PC-3 (cell line): ENCODE results near the gene GFRA3. TPM values are rescaled to one million over a fixed set of nuclear protein-coding genes. Genes with fewer than 3 reads are reported as not detected.

ENCODE experiments used
- ATAC-seq: fragments of 200-7000 bp; cut with Tn5 transposase; 2 replicates; pipeline ENCODE4 v1.9.1; 2020; ENCODE audit warnings: mild to moderate bottlenecking, moderate library complexity
- BruUV-seq: library from RNA; stranded (reverse); fragments of 400-500 nt; replicated peaks from 2 replicates; lab custom pipeline; 2021; lab: Mats Ljungman, UMichigan
- CTCF ChIA-PET: fragments of 300-600 bp; sonication (Branson Sonifier 250); formaldehyde crosslinking; loops from one replicate; lab custom pipeline; 2022; ENCODE audit warnings: antibody characterized with exemption; lab: Charles Lee
- POLR2A ChIA-PET: fragments of 300-600 bp; sonication (Branson Sonifier 250); formaldehyde crosslinking; loops from one replicate; lab custom pipeline; 2022; ENCODE audit warnings: antibody characterized with exemption; ENCODE audit not compliant: unreplicated experiment; lab: Charles Lee
- DNase-seq: peaks from one replicate; pipeline ENCODE4 v3.0.0-alpha.2; 2015
- H2AFZ ChIP-seq: fragments of 300-600 bp; sonication (generic); 2 replicates; pipeline ENCODE4 v1.6.0; 2016; ENCODE audit warnings: antibody characterized with exemption, low read length
- H3F3A ChIP-seq: fragments of 300-600 bp; sonication (generic); one replicate; pipeline ENCODE4 v1.6.0; 2017; ENCODE audit warnings: antibody characterized with exemption, low read length, control low read depth, mild to moderate bottlenecking; ENCODE audit not compliant: unreplicated experiment
- H3K27ac ChIP-seq: fragments of 300-600 bp; sonication (generic); 2 replicates; pipeline ENCODE4 v1.5.1; 2016; ENCODE audit warnings: mild to moderate bottlenecking, low read length
- H3K27me3 ChIP-seq: fragments of 300-600 bp; sonication (generic); 2 replicates; pipeline ENCODE4 v1.6.1; 2016; ENCODE audit warnings: low read length, mixed read lengths
- H3K36me3 ChIP-seq: fragments of 300-600 bp; sonication (generic); 2 replicates; pipeline ENCODE4 v1.6.1; 2016; ENCODE audit warnings: low read depth, mixed run types, low read length, mixed read lengths
- H3K4me1 ChIP-seq: fragments of 300-600 bp; sonication (generic); 2 replicates; pipeline ENCODE4 v1.5.1; 2016; ENCODE audit warnings: low read length; ENCODE audit not compliant: insufficient read depth
- H3K4me2 ChIP-seq: fragments of 300-600 bp; sonication (generic); 2 replicates; pipeline ENCODE4 v1.6.0; 2016; ENCODE audit warnings: low read length
- H3K4me3 ChIP-seq: fragments of 300-600 bp; sonication (generic); 2 replicates; pipeline ENCODE4 v1.5.1; 2016; ENCODE audit warnings: mild to moderate bottlenecking, low read length, mixed read lengths
- H3K79me2 ChIP-seq: fragments of 300-600 bp; sonication (generic); 2 replicates; pipeline ENCODE4 v1.6.1; 2017; ENCODE audit warnings: low read length, mixed read lengths
- H3K9ac ChIP-seq: fragments of 300-600 bp; sonication (generic); 2 replicates; pipeline ENCODE4 v1.6.0; 2016; ENCODE audit warnings: mild to moderate bottlenecking, low read length
- H3K9me2 ChIP-seq: fragments of 300-600 bp; sonication (generic); replicated peaks from 2 replicates; pipeline ENCODE4 v1.6.1; 2016; ENCODE audit warnings: mixed run types, low read length, mixed read lengths
- H3K9me3 ChIP-seq: fragments of 300-600 bp; sonication (generic); 2 replicates; pipeline ENCODE4 v1.6.1; 2016; ENCODE audit warnings: low read length, mixed read lengths
- H4K20me1 ChIP-seq: fragments of 300-600 bp; sonication (generic); 2 replicates; pipeline ENCODE4 v1.6.1; 2016; ENCODE audit warnings: low read length, mixed read lengths
- EZH2 ChIP-seq: fragments of 300-600 bp; sonication (generic); IDR thresholded peaks from one replicate; pipeline ENCODE4 v1.6.1; 2017; ENCODE audit warnings: antibody characterized with exemption, mild to moderate bottlenecking, low read length; ENCODE audit not compliant: unreplicated experiment
- EZH2phosphoT487 ChIP-seq: fragments of 300-600 bp; sonication (generic); IDR thresholded peaks from 2 replicates; pipeline ENCODE4 v1.6.1; 2018; ENCODE audit warnings: mild to moderate bottlenecking, antibody characterized with exemption, low read length, borderline replicate concordance
- intact Hi-C: fragments of 100-400 bp; cut with micrococcal nuclease; formaldehyde crosslinking; loops from 2 replicates; pipeline ENCODE4 v1.9.0; 2023
- total RNA-seq: library from RNA; depleted of rRNA; stranded (reverse); fragments of >200 nt; gene quantifications from 2 replicates; pipeline ENCODE4 v1.2.3, GENCODE V29; 2014
- TF ChIP-seq, protein P1 (sequence below): fragments of 300-600 bp; sonication (generic); conservative IDR thresholded peaks from 2 replicates; pipeline ENCODE4 v1.5.1; 2017; ENCODE audit warnings: antibody characterized with exemption, low read depth, mild to moderate bottlenecking, low read length

Gene GFRA3
- total RNA-seq, 1 experiment from 2014 or later = not detected

DNA sequence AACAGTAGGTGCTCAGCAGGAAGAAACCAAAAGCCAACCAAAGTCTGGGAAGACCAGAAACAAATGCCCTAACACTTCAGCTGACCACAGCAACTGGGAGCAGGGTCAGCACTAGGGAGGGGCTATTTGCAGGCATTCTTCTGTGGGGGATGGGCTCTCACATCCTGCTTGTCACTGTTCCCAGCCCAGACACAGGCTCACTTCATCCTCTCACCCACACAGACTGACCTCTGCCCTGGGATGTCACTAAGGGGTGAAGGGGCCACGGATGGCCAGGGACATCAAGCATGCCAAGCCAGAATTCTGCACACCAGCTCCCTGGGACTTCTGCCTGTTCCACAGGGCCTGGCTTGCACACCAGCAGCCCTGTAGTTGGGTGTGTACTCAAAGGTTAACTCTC, 28.7 kb downstream of the GFRA3 start:
- Histone ChIP-seq H3K27me3 (peaks cover 22% of the 10 kb centered on the region), H3K4me3 (no peak overlapping the region), H3K4me1 (no peaks in the 10 kb centered on the region), H2AFZ (no peak overlapping the region), H3K9me3 (no peaks in the 10 kb centered on the region), H4K20me1 (no peaks in the 10 kb centered on the region), H3K4me2 (no peak overlapping the region), H3K27ac (no peak overlapping the region), H3K79me2 (no peaks in the 10 kb centered on the region), H3K36me3 (no peaks in the 10 kb centered on the region), H3K9ac (no peak overlapping the region), H3F3A (no peaks in the 10 kb centered on the region), H3K9me2 (no peaks in the 10 kb centered on the region)
- BruUV-seq = no TSS peak
- ChIA-PET CTCF (no interaction called here), POLR2A (no interaction called here)
- intact Hi-C loops = no loop called here
- DNase-seq = no peak
- no peak for ATAC-seq
- TF ChIP-seq, protein P1, sequence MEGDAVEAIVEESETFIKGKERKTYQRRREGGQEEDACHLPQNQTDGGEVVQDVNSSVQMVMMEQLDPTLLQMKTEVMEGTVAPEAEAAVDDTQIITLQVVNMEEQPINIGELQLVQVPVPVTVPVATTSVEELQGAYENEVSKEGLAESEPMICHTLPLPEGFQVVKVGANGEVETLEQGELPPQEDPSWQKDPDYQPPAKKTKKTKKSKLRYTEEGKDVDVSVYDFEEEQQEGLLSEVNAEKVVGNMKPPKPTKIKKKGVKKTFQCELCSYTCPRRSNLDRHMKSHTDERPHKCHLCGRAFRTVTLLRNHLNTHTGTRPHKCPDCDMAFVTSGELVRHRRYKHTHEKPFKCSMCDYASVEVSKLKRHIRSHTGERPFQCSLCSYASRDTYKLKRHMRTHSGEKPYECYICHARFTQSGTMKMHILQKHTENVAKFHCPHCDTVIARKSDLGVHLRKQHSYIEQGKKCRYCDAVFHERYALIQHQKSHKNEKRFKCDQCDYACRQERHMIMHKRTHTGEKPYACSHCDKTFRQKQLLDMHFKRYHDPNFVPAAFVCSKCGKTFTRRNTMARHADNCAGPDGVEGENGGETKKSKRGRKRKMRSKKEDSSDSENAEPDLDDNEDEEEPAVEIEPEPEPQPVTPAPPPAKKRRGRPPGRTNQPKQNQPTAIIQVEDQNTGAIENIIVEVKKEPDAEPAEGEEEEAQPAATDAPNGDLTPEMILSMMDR = no peak
- TF ChIP-seq EZH2phosphoT487 (no peak), EZH2 (no peak)

DNA sequence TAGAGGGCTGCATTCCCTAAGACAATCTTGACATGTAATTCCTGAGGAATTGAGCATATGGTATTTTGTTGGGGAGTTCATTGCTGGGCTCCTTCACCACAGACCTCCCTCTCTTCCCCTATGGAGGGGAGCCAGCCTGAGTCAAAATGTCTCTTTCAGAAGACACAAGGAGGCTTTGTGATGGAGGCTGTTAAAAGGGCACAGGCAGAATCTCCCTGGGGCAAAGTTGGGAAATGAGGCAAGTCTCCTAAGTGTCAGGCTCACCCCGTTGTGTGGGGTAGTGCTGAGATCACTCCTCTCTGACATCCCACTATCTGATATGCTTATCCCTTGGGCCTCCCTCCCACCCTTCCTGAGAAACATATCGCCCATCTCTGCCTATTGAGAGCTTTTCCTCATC, 30.6 kb downstream of the GFRA3 start:
- intact Hi-C loops = no loop called here
- H3K4me3 ChIP-seq = no peak overlapping the region
- H3K9ac ChIP-seq = no peak overlapping the region
- POLR2A ChIA-PET = no interaction called here
- no peak for TF ChIP-seq EZH2
- TF ChIP-seq, protein P1 = no peak
- no peak for TF ChIP-seq EZH2phosphoT487
- no peak overlapping the region for H3K27ac ChIP-seq
- no peaks in the 10 kb centered on the region for H3K36me3 ChIP-seq
- CTCF ChIA-PET = interaction anchor here (0.6 kb wide), 1 partner anchor 110 kb away, joined by 3 read pairs; no protein-coding TSS in a partner anchor
- H4K20me1 ChIP-seq = no peaks in the 10 kb centered on the region
- no peak for ATAC-seq
- H3K79me2 ChIP-seq = no peaks in the 10 kb centered on the region
- BruUV-seq = no TSS peak
- peaks cover 25% of the 10 kb centered on the region for H3K27me3 ChIP-seq
- H3K9me2 ChIP-seq = no peaks in the 10 kb centered on the region
- no peak overlapping the region for H2AFZ ChIP-seq
- DNase-seq = no peak
- no peaks in the 10 kb centered on the region for H3K9me3 ChIP-seq
- no peaks in the 10 kb centered on the region for H3K4me1 ChIP-seq
- H3F3A ChIP-seq = no peaks in the 10 kb centered on the region
- H3K4me2 ChIP-seq = no peak overlapping the region

DNA sequence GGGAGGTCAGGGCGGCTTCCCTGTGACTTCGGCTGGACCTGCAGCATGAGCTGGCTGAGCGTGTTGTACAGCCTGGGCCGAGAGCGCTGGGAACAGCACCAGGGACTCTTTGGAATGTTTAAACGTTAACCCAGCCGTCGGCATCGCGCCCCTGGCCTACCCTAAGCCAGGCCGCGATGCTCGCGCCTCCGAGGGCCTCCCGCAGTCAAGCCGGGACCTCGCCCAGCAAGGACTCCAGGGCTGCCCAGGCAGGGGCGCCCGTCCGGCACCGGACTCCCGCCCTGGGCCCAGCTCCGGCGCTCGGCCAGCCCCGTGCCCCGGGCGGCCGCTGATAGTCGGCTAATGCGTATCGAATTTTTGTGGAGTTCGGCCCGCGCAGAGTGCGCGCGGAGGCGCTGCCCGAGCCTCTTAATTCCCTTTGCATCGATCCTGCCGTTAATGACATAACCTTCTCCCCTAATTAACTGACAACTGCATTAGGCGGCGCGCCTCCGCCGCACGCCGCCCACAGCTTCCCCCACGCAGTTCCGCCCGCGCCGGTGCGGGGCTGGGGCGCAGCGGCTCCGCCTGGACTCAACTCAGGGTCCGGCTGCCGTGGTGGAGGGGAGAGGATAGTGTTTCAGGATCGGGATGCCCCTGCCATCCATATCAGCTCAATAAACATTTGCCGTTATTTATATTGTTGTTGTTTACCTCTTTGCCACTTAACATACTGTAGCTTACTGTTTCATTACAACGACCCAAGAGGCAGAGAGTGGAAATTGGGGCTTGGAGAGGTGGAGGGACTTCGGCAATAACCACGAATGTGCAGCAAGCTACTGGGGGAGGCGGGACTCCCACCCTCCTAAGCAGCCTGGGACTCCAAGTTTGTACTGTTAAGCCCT, 32.5 kb downstream of the GFRA3 start:
- H3K27me3 ChIP-seq = peaks cover 25% of the 10 kb centered on the region
- DNase-seq (no peak), ATAC-seq (peak; percentile 71)
- no peaks in the 10 kb centered on the region for H3K4me1 ChIP-seq
- H3F3A ChIP-seq = no peaks in the 10 kb centered on the region
- no peaks in the 10 kb centered on the region for H4K20me1 ChIP-seq
- intact Hi-C loops = no loop called here
- H3K4me3 ChIP-seq = peak overlapping the region; percentile 60
- H3K9me2 ChIP-seq = no peaks in the 10 kb centered on the region
- no peak overlapping the region for H3K27ac ChIP-seq
- TF ChIP-seq EZH2phosphoT487 = peak; percentile 60; the same call in 1 of the 2 replicates
- TF ChIP-seq, protein P1 = no peak
- TF ChIP-seq EZH2 = peak; percentile 75
- H3K4me2 ChIP-seq = peak overlapping the region; percentile 73
- no peaks in the 10 kb centered on the region for H3K36me3 ChIP-seq
- no peak overlapping the region for H3K9ac ChIP-seq
- no peaks in the 10 kb centered on the region for H3K9me3 ChIP-seq
- H3K79me2 ChIP-seq = no peaks in the 10 kb centered on the region
- ChIA-PET POLR2A (no interaction called here), CTCF (no interaction called here)
- no TSS peak for BruUV-seq
- H2AFZ ChIP-seq = peak overlapping the region; percentile 59
